HepG2 (cell line): Measurements from ENCODE around the gene NFYC. TPM values are rescaled to one million over a fixed set of nuclear protein-coding genes. Genes with fewer than 3 reads are reported as not detected.

Experiments
- CREM ChIP-seq, 2 experiments: sonication (generic) in 1 of 2; formaldehyde crosslinking in 1 of 2; IDR thresholded peaks; 2 replicates each; pipeline versions ENCODE4 v1.4.0 to v1.6.1; 2016 to 2020; ENCODE audit warnings: antibody characterized with exemption in 1 of 2, mild to moderate bottlenecking in 1 of 2, missing genetic modification reagents in 1 of 2
- ELF3 ChIP-seq: IDR thresholded peaks from 2 replicates; pipeline ENCODE4 v1.6.1; 2016; ENCODE audit warnings: missing genetic modification reagents, missing compliant biosample characterization
- FOXJ3 ChIP-seq: sonication (generic); formaldehyde crosslinking; IDR thresholded peaks from 2 replicates; pipeline ENCODE4 v1.4.0; 2020; ENCODE audit warnings: missing genetic modification reagents, mild to moderate bottlenecking, borderline replicate concordance
- GATAD1 ChIP-seq: IDR thresholded peaks from 2 replicates; pipeline ENCODE4 v1.6.1; 2016; ENCODE audit warnings: missing genetic modification reagents, missing compliant biosample characterization
- HNF4A ChIP-seq: sonication (generic); formaldehyde crosslinking; IDR thresholded peaks from 2 replicates; pipeline ENCODE4 v1.4.0; 2020; ENCODE audit warnings: missing genetic modification reagents
- KDM5A ChIP-seq: fragments of 200-600 bp; sonication (generic); IDR thresholded peaks from 2 replicates; pipeline ENCODE4 v1.7.0; 2018; ENCODE audit warnings: antibody characterized with exemption, mild to moderate bottlenecking, low read length, borderline replicate concordance
- MBD4 ChIP-seq: IDR thresholded peaks from 2 replicates; pipeline ENCODE4 v1.6.1; 2012; ENCODE audit warnings: low read length, inconsistent platforms, borderline replicate concordance
- NCOA2 ChIP-seq: sonication (generic); formaldehyde crosslinking; IDR thresholded peaks from 2 replicates; pipeline ENCODE4 v1.8.0; 2022; ENCODE audit warnings: inconsistent platforms
- NCOR1 ChIP-seq: fragments of 200-600 bp; sonication (generic); IDR thresholded peaks from 2 replicates; pipeline ENCODE4 v1.7.0; 2017; ENCODE audit warnings: antibody characterized with exemption, low read length, borderline replicate concordance
- PITX1 ChIP-seq: sonication (generic); formaldehyde crosslinking; IDR thresholded peaks from 2 replicates; pipeline ENCODE4 v1.5.1; 2020; ENCODE audit warnings: mild to moderate bottlenecking, missing genetic modification reagents
- RARA ChIP-seq: IDR thresholded peaks from 2 replicates; pipeline ENCODE4 v1.6.1; 2016; ENCODE audit warnings: missing genetic modification reagents, missing compliant biosample characterization
- SKI ChIP-seq: fragments of 450-650 bp; IDR thresholded peaks from one replicate; pipeline ENCODE4 v1.6.1; 2018; ENCODE audit warnings: mild to moderate bottlenecking; ENCODE audit not compliant: partially characterized antibody
- SOX13 ChIP-seq, 3 experiments: fragments of 450-650 bp in 1 of 3; sonication (generic) in 1 of 3; formaldehyde crosslinking in 1 of 3; IDR thresholded peaks in 2 of 3; conservative IDR thresholded peaks in 1 of 3; 2 replicates each; pipeline versions ENCODE4 v1.5.0 to v1.6.1; 2016 to 2020; ENCODE audit warnings: antibody characterized with exemption in 1 of 3, mild to moderate bottlenecking in 1 of 3, missing compliant biosample characterization in 1 of 3, missing genetic modification reagents in 1 of 3, moderate library complexity in 1 of 3
- SOX5 ChIP-seq: IDR thresholded peaks from 2 replicates; pipeline ENCODE4 v1.6.1; 2016; ENCODE audit warnings: borderline replicate concordance
- TCF7 ChIP-seq: sonication (generic); IDR thresholded peaks from 2 replicates; pipeline ENCODE4 v1.6.1; 2016; ENCODE audit warnings: antibody characterized with exemption, low read depth
- ZNF317 ChIP-seq: sonication (generic); formaldehyde crosslinking; IDR thresholded peaks from 2 replicates; pipeline ENCODE4 v1.5.0; 2020; ENCODE audit warnings: mild to moderate bottlenecking, missing genetic modification reagents
- polyA plus RNA-seq, 8 experiments: library from polyadenylated mRNA; depleted of rRNA in 3 of 8; stranded (reverse) in 7 of 8; unstranded in 1 of 8; fragments of >200 nt; fragmentation: Illumina TruSeq in 4 of 8; extraction: Trizol in 4 of 8; gene quantifications; 2 replicates each; pipeline versions ENCODE4 v1.2.1 to v1.2.3, GENCODE V29; 2011 to 2016; ENCODE audit warnings: low read depth in 4 of 8, missing spikeins in 1 of 8, mixed read lengths in 1 of 8; ENCODE audit not compliant: insufficient read depth in 1 of 8
- total RNA-seq, 5 experiments: library from RNA; depleted of rRNA; stranded (reverse); fragments of >200 nt; fragmentation: Illumina TruSeq; extraction: Trizol; gene quantifications; 2 replicates each; pipeline ENCODE4 v1.2.3, GENCODE V29; 2016; ENCODE audit warnings: low read depth in 1 of 5
- TF ChIP-seq, protein P1 (sequence below): sonication (generic); formaldehyde crosslinking; IDR thresholded peaks from 2 replicates; pipeline ENCODE4 v1.8.0; 2022; ENCODE audit warnings: missing genetic modification reagents, mild to moderate bottlenecking, moderate library complexity, borderline replicate concordance
- TF ChIP-seq, protein P2 (sequence below): sonication (generic); formaldehyde crosslinking; IDR thresholded peaks from 2 replicates; pipeline ENCODE4 v1.4.0; 2020; ENCODE audit warnings: missing genetic modification reagents, mild to moderate bottlenecking, borderline replicate concordance
- TF ChIP-seq, protein P3 (sequence below): IDR thresholded peaks from 2 replicates; pipeline ENCODE4 v1.6.1; 2016; ENCODE audit warnings: mild to moderate bottlenecking
- TF ChIP-seq, protein P4 (sequence below): sonication (generic); formaldehyde crosslinking; conservative IDR thresholded peaks from 2 replicates; pipeline ENCODE4 v1.8.0; 2022; ENCODE audit warnings: mild to moderate bottlenecking, moderate library complexity, missing genetic modification reagents
- TF ChIP-seq, protein P5 (sequence below): sonication (generic); formaldehyde crosslinking; IDR thresholded peaks from 2 replicates; pipeline ENCODE4 v1.4.0; 2020; ENCODE audit warnings: missing genetic modification reagents

NFYC gene
- total and polyA plus RNA-seq, 2 of the 13 experiments (the other 11 are each of a cell fraction or from before 2014, with no cell fraction given) = 33.9 to 73.7 TPM

DNA sequence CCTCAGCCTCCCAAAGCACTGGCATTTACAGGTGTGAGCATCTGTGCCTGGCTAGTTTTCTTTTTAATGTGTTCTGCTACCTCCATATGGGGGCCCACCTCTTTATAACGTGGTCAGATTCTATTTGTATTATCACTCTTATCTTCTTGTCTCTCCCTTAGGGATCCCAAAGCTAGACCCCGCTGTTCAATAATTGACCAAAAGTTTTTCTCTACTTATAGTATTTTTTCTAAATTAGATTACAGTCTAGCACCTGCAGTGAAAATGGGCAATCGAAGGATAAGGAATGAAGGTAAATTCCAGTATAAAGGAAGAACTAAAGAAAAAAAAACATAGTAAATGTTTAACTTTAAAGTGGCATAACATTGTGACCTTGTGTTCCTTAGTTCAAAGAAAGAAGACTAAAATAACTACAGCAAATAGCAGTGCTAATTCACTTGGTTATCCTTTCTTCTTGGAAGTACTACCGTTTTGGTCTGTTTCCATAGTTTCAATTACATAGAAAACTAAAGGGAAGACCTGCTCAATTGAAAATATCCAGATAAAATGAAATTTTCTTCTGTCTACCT is 24.1 kb downstream of the NFYC start (continued):
- TF ChIP-seq, protein P1, sequence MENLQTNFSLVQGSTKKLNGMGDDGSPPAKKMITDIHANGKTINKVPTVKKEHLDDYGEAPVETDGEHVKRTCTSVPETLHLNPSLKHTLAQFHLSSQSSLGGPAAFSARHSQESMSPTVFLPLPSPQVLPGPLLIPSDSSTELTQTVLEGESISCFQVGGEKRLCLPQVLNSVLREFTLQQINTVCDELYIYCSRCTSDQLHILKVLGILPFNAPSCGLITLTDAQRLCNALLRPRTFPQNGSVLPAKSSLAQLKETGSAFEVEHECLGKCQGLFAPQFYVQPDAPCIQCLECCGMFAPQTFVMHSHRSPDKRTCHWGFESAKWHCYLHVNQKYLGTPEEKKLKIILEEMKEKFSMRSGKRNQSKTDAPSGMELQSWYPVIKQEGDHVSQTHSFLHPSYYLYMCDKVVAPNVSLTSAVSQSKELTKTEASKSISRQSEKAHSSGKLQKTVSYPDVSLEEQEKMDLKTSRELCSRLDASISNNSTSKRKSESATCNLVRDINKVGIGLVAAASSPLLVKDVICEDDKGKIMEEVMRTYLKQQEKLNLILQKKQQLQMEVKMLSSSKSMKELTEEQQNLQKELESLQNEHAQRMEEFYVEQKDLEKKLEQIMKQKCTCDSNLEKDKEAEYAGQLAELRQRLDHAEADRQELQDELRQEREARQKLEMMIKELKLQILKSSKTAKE = peak; percentile 8; the same call in 1 of the 2 replicates
- TF ChIP-seq NCOR1 (peak; percentile 72; the same call in 1 of the 2 replicates), ZNF317 (CRISPR knock-in tag) (0 out of 2 replicates have a peak, but pooled peaks have one; percentile 30), GATAD1 (peak; percentile 37; the same call in 1 of the 2 replicates), TCF7 (peak; percentile 57; the same call in 1 of the 2 replicates), SOX5 (CRISPR knock-in tag) (peak; percentile 85; the same call in 1 of the 2 replicates), PITX1 (no peak), SKI (peak; percentile 15), CREM (IDR thresholded peaks at IDR 0.05) (peak; percentile 69), CREM (CRISPR knock-in tag; IDR thresholded peaks at IDR 0.05) (no peak), NCOA2 (CRISPR knock-in tag) (peak; percentile 87), MBD4 (peak; percentile 27; the same call in 1 of the 2 replicates), RARA (CRISPR knock-in tag) (peak; percentile 72), HNF4A (peak; percentile 42; the same call in 1 of the 2 replicates), KDM5A (peak; percentile 50; the same call in 1 of the 2 replicates), ELF3 (CRISPR knock-in tag) (peak; percentile 81), FOXJ3 (CRISPR knock-in tag) (peak; percentile 67; the same call in 1 of the 2 replicates), SOX13 (IDR thresholded peaks at IDR 0.05) (no peak), SOX13 (CRISPR knock-in tag; conservative IDR thresholded peaks at IDR 0.05 in 1 of 2, IDR thresholded peaks at IDR 0.05 in 1 of 2) (peak in 1 of 2 experiments; percentile 84; a peak in 2 of 4 replicates)
- TF ChIP-seq, protein P2, sequence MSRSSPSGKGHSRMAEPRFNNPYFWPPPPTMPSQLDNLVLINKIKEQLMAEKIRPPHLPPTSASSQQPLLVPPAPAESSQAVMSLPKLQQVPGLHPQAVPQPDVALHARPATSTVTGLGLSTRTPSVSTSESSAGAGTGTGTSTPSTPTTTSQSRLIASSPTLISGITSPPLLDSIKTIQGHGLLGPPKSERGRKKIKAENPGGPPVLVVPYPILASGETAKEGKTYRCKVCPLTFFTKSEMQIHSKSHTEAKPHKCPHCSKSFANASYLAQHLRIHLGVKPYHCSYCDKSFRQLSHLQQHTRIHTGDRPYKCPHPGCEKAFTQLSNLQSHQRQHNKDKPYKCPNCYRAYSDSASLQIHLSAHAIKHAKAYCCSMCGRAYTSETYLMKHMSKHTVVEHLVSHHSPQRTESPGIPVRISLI (CRISPR knock-in tag) = peak; percentile 91; the same call in 1 of the 2 replicates
- TF ChIP-seq, protein P3, sequence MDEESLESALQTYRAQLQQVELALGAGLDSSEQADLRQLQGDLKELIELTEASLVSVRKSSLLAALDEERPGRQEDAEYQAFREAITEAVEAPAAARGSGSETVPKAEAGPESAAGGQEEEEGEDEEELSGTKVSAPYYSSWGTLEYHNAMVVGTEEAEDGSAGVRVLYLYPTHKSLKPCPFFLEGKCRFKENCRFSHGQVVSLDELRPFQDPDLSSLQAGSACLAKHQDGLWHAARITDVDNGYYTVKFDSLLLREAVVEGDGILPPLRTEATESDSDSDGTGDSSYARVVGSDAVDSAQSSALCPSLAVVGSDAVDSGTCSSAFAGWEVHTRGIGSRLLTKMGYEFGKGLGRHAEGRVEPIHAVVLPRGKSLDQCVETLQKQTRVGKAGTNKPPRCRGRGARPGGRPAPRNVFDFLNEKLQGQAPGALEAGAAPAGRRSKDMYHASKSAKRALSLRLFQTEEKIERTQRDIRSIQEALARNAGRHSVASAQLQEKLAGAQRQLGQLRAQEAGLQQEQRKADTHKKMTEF (CRISPR knock-in tag) = peak; percentile 68
- TF ChIP-seq, protein P4, sequence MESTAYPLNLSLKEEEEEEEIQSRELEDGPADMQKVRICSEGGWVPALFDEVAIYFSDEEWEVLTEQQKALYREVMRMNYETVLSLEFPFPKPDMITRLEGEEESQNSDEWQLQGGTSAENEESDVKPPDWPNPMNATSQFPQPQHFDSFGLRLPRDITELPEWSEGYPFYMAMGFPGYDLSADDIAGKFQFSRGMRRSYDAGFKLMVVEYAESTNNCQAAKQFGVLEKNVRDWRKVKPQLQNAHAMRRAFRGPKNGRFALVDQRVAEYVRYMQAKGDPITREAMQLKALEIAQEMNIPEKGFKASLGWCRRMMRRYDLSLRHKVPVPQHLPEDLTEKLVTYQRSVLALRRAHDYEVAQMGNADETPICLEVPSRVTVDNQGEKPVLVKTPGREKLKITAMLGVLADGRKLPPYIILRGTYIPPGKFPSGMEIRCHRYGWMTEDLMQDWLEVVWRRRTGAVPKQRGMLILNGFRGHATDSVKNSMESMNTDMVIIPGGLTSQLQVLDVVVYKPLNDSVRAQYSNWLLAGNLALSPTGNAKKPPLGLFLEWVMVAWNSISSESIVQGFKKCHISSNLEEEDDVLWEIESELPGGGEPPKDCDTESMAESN = no peak
- TF ChIP-seq, protein P5, sequence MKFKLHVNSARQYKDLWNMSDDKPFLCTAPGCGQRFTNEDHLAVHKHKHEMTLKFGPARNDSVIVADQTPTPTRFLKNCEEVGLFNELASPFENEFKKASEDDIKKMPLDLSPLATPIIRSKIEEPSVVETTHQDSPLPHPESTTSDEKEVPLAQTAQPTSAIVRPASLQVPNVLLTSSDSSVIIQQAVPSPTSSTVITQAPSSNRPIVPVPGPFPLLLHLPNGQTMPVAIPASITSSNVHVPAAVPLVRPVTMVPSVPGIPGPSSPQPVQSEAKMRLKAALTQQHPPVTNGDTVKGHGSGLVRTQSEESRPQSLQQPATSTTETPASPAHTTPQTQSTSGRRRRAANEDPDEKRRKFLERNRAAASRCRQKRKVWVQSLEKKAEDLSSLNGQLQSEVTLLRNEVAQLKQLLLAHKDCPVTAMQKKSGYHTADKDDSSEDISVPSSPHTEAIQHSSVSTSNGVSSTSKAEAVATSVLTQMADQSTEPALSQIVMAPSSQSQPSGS = no peak
